Stimulated activated CD4-positive, alpha-beta T cell treated with anti-CD3 and anti-CD28 coated beads, Interleukin-2, amount 100 ng/mL, for 4 hours (primary cell): ENCODE results near the gene TBC1D24.
A peak's percentile ranks its signal among the peaks of the same experiment; 100 is the strongest.

Source experiments
- DNase-seq: peaks from one replicate; pipeline ENCODE4 v3.0.0-alpha.2; 2020; ENCODE audit warnings: low read depth

The TBC1D24 gene

GRCh38 chr16:2482708-2483534 is 8.0 kb downstream of the TBC1D24 start:
- DNase-seq: no peak

GRCh38 chr16:2483939-2484897 is 9.3 kb downstream of the TBC1D24 start:
- no peak for DNase-seq

- no peak for DNase-seq
Observed at GRCh38 chr16:2484898-2485508, 10.1 kb downstream of the TBC1D24 start.

GRCh38 chr16:2485811-2486507 is 11.0 kb downstream of the TBC1D24 start:
- DNase-seq: no peak

GRCh38 chr16:2486645-2487516 is 12.0 kb downstream of the TBC1D24 start:
- peak; percentile 83 for DNase-seq

- DNase-seq: no peak
Observed at GRCh38 chr16:2487517-2487842, 12.6 kb downstream of the TBC1D24 start.

- no peak for DNase-seq
Observed at GRCh38 chr16:2487903-2488531, 13.1 kb downstream of the TBC1D24 start.

GRCh38 chr16:2489581-2489980 is 14.7 kb downstream of the TBC1D24 start:
- no peak for DNase-seq

- DNase-seq: no peak
Observed at GRCh38 chr16:2490190-2491105, 15.5 kb downstream of the TBC1D24 start.

- DNase-seq: no peak
Observed at GRCh38 chr16:2492292-2492691, 17.4 kb downstream of the TBC1D24 start.

GRCh38 chr16:2493605-2494004 is 18.7 kb downstream of the TBC1D24 start:
- DNase-seq: no peak

- no peak for DNase-seq
Observed at GRCh38 chr16:2494616-2495015, 19.7 kb downstream of the TBC1D24 start.

GRCh38 chr16:2495041-2495440 is 20.1 kb downstream of the TBC1D24 start:
- no peak for DNase-seq

- DNase-seq: no peak
Observed at GRCh38 chr16:2496223-2497115, 21.5 kb downstream of the TBC1D24 start.

GRCh38 chr16:2497116-2497630 is 22.2 kb downstream of the TBC1D24 start:
- no peak for DNase-seq

GRCh38 chr16:2497695-2498484 is 23.0 kb downstream of the TBC1D24 start:
- DNase-seq: no peak

- DNase-seq: no peak
Observed at GRCh38 chr16:2498531-2499253, 23.8 kb downstream of the TBC1D24 start.
